NB4 (cell line): ENCODE measurements around the gene GPR158.

Experiments
- POLR2A ChIP-seq: IDR thresholded peaks from 2 replicates; pipeline ENCODE4 v1.6.1; 2011; ENCODE audit warnings: mild to moderate bottlenecking; ENCODE audit not compliant: insufficient read length; ENCODE audit errors: extremely low read depth
- TF ChIP-seq, protein P1 (sequence below): IDR thresholded peaks from one replicate; pipeline ENCODE4 v1.5.1; 2012; ENCODE audit warnings: low read depth, low read length

- TF ChIP-seq, protein P1, sequence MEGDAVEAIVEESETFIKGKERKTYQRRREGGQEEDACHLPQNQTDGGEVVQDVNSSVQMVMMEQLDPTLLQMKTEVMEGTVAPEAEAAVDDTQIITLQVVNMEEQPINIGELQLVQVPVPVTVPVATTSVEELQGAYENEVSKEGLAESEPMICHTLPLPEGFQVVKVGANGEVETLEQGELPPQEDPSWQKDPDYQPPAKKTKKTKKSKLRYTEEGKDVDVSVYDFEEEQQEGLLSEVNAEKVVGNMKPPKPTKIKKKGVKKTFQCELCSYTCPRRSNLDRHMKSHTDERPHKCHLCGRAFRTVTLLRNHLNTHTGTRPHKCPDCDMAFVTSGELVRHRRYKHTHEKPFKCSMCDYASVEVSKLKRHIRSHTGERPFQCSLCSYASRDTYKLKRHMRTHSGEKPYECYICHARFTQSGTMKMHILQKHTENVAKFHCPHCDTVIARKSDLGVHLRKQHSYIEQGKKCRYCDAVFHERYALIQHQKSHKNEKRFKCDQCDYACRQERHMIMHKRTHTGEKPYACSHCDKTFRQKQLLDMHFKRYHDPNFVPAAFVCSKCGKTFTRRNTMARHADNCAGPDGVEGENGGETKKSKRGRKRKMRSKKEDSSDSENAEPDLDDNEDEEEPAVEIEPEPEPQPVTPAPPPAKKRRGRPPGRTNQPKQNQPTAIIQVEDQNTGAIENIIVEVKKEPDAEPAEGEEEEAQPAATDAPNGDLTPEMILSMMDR = no peak
- no peak for TF ChIP-seq POLR2A
Measured at GRCh38 chr10:25530306-25530705, 355.5 kb downstream of the GPR158 start.
